Measurements from ENCODE around the gene HMGCL.

GRCh38 chr1:23790696-23791515 is 34.3 kb downstream of the HMGCL start, which contains the start of gene LYPLA2:
- TF ChIP-seq CTCF (IDR thresholded peaks at IDR 0.05) (no peak), EP300 (IDR thresholded peaks at IDR 0.05) (no peak), POLR2A (IDR thresholded peaks at IDR 0.05) (peak; percentile 26)
